Adipose tissue (tissue), 3 donors: ENCODE results near the gene ACTL8. TPM values are rescaled to one million over a fixed set of nuclear protein-coding genes. Genes with fewer than 3 reads are reported as not detected.

Experiments used
- H3K27ac ChIP-seq: one replicate; pipeline ENCODE4 v1.5.1; 2013; ENCODE audit warnings: low read depth, low read length
- whole genome bisulfite sequencing, 3 donors: extraction: QIAGEN DNeasy Blood & Tissue Kit; methylation state at CpG; one replicate each; pipeline ENCODE4 v1.1.7; 2013; 5-methylcytosine and 5-hydroxymethylcytosine counted together
- polyA plus RNA-seq, 3 donors: library from polyadenylated mRNA; stranded (reverse); fragments of 200-250 nt; gene quantifications; one replicate each; pipeline ENCODE4 v1.2.3, GENCODE V29; 2013
- donor health status: healthy with polysubstance abuse.
- donor health status: Bipolar disorder and iron deficiency.
- donor health status: healthy.

ACTL8 gene
- polyA plus RNA-seq, 3 donors, result not detected

DNA sequence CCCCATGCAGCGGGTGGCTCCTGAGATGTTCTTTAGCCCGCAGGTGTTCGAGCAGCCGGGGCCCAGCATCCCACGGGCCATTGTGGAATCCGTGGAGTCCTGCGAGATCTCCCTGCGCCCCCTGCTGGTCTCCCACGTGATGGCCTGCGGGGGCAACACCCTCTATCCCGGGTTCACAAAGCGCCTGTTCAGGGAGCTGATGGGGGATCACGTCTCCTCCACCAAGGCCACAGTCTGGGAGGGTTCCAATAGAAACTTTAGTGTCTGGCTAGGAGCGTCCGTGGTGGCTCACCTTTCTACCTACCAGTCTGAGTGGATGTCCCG is 71.0 kb downstream of the ACTL8 start:
- WGBS, 3 donors, result 23 to 33% (median 28%) methylated on average over 16 of the region's 16 CpGs
- no peak overlapping the region for H3K27ac ChIP-seq

GRCh38 chr1:17828991-17829390 is 73.9 kb downstream of the ACTL8 start:
- 27 to 44% (median 35%) methylated on average over 4 of the region's 4 CpGs for WGBS, 3 donors
- H3K27ac ChIP-seq, result no peak overlapping the region

DNA sequence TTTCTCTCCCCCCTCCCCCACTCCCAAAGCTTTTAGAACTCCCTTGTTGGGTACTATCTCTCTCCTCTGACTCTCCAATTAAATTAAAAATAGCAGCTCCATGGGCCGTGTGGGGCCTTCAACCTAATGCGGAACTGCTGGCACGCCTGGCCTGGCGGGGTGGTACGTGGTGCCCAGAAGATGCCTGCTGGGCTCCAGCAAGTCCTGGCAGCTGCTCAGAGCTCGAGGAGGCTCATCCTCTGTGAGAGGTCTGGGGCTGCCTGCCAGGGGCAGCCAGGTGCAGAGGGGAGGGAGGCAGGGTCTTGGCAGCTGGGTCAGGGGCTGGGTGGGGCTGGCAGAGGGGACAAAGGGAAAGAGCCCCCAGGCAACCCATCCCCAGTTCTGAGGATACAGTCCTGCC is 74.4 kb downstream of the ACTL8 start:
- 61 to 70% (median 63%) methylated on average over 6 of the region's 6 CpGs for WGBS, 3 donors
- H3K27ac ChIP-seq, result no peak overlapping the region

DNA sequence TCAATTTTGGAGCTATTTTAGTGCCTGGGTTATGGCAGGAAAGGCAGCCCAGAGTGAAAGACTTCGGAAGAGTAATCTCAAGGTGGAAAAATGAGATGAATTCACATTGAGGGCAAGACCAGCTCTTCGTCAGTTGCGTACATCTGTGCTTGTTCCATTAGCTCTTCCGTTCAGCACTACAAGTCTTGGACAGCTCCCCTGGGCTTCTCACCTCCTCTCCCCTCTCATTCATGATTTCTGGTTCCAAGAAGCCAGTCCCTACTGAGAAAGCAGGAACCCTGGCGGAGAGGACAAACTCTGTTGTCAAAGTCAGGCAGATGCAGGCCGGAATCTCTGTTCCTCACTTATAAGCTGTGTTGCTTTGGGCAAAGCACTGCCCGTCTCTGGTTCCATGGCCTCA is 76.5 kb downstream of the ACTL8 start:
- WGBS, 3 donors, result 37 to 39% (median 38%) methylated on average over 7 of the region's 7 CpGs
- H3K27ac ChIP-seq, result no peak overlapping the region

DNA sequence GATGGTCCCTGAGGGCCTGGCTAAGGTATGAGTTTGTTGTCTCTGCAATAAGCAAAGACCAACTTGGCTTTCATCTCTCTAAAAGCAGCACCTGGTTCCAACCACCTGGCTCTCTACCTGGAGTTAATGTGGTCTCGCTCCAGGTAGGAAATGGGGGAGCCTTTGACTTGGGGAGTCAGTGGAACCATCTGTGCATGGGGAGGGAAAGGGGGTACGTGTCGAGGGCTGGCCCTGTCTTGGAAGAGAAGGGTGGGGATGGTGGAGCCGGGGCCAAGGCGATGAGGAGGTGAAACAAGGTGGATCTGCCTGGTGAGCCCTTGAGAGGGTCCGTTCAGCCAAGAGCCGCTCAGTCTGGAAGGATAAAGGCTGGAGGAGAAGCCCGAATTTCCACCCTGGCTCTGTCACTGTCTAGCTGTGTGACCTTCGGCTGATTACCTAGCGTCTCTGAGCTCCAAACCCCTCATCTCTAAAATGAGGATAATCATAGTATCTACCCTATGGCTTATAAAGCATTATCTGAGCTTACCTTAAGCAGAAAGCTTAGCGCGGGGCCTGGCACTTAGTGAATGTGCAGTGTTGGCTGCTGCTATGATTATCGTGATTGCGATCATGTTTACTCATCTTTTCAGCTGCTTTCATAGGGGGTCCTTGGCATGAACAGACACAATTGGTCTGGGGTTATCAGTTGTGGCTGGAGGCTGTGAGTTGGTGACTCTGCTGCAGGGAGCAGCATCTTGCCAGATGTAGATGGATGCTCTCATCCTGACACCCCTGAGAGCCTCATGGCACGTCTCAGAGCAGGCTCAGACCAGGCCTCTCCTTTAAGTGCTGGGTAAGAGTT is 78.7 kb downstream of the ACTL8 start:
- 80 to 87% (median 82%) methylated on average over 15 of the region's 15 CpGs for WGBS, 3 donors
- H3K27ac ChIP-seq, result no peak overlapping the region

GRCh38 chr1:17834561-17835100 is 79.5 kb downstream of the ACTL8 start:
- H3K27ac ChIP-seq, result no peak overlapping the region
- 44 to 60% (median 56%) methylated on average over 8 of the region's 8 CpGs for WGBS, 3 donors

DNA sequence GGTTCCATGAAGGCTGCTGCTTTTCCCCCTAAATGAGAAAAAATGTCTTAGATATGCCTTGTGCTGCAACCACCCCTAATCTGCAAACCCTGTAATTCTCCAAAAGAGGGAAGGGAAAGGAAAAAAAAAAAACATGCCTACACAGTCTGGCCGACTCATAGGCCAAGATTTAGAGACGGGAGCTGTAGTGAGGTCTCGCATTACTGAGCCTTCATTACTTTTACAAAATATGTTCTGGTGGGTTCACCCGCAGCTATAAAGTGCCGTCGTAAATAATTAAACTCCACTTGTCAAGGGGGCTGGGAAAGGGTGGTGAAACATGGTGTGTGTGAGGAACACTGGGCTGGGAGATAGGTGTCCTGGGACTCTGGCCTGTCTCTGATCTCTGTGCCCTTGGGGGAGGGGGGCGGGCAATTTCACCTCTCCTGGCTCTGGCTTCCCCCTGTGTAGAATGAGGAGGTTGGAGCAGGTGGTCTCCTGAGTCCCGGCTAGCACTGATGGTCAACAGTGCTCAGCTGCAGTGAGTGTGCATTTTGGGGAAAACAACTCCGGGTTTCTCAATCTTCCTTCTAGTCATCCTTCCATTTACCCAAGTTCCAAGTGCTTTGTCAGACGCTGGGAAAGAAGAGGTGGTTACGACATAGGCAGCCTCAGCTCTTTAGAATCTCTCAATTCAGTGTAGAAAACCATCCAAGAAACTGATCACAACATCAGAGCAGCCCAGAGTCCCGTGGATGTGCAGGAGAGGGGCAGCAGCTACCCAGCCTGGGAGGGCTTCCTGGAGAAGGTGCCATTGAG is 82.3 kb downstream of the ACTL8 start:
- 56 to 65% (median 60%) methylated on average over 12 of the region's 12 CpGs for WGBS, 3 donors
- H3K27ac ChIP-seq, result no peak overlapping the region

- WGBS, 3 donors, result 76 to 81% (median 80%) methylated on average over 8 of the region's 8 CpGs
- H3K27ac ChIP-seq, result no peak overlapping the region
These were observed 84.6 kb downstream of the ACTL8 start for GRCh38 chr1:17839641-17840196.

GRCh38 chr1:17841944-17842343 is 86.8 kb downstream of the ACTL8 start:
- WGBS, 3 donors, result 54 to 87% (median 83%) methylated on average over 2 of the region's 2 CpGs

GRCh38 chr1:17842686-17843085 is 87.6 kb downstream of the ACTL8 start:
- WGBS, 3 donors, result 37 to 40% (median 38%) methylated on average over 5 of the region's 5 CpGs
- H3K27ac ChIP-seq, result no peak overlapping the region

More at GRCh38 chr1:17841944-17842343, 86.8 kb downstream of the ACTL8 start:
- H3K27ac ChIP-seq, result no peak overlapping the region

DNA sequence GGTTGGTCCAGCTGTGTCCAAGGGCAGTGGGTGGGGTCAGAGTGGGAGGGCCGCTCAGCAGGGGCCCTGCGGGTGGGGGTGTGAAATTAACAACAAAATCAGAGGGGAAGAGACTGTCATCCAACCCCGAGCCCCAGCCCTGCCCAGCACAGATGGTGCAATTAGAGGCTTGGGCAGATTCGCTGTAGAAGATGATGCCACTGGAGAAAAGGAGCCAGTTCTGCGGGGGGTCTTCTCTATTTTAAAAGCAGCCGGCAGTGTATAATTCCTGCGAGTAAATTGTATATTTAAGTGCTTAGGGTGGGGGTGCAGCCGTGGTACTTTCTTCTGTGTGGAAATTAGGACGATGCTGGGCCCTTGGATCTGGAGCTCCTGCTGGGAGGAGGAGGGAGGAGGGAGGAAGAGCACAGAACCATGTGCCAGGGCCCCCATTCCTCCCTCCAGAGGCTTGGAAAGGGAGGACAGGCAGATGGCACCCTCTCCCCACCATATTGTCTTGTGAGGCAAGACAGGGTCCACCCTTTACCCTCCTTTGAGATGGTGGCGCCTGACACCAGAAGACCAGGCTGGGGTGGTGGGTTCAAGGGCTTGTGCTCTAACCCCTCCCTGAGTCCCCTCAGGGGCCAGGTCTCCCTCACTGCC is 89.2 kb downstream of the ACTL8 start:
- 32 to 40% (median 34%) methylated on average over 10 of the region's 10 CpGs for WGBS, 3 donors
- H3K27ac ChIP-seq, result no peak overlapping the region

DNA sequence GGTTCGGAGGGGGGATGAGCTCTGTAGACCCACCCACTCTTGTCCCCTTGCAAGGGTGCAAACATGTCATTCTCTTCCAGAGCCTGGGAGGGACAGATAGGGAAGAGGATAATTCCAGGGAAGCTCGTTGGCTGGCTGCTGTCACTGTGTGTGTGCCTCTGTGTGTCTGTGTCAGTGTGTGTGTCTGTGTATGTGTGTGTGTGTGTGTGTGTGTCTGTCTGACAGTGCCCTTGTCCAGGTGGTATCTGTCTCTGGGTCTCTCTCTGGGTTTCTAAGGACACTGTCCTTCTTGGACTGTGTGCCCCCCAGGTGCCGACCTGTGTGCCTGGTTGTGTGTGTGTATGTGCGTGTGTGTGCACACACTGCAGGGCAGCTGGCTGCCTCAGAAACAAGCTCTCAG is 90.5 kb downstream of the ACTL8 start:
- no peak overlapping the region for H3K27ac ChIP-seq
- 42 to 53% (median 49%) methylated on average over 4 of the region's 4 CpGs for WGBS, 3 donors

DNA sequence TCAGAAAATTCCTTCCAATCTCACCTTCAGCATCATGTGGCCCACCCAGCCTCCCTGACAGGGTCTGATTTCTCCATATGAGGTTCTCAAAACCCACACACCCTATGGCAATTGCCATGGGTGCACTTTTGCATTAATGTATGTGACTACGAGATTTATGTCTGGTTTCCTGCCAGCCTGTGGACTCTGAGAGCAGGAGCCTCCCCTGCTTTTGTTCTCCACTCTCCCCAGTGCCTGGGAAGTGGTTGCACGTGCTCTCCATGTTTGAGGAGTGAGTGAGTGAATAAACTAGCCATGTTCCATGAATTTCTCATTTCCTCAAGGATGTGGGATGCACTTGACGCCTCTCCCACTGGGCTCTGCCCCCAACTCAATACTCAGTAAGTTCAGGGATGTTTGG is 91.2 kb downstream of the ACTL8 start:
- WGBS, 3 donors, result 25 to 28% (median 27%) methylated on average over 3 of the region's 3 CpGs
- no peak overlapping the region for H3K27ac ChIP-seq

- 66 to 68% (median 67%) methylated on average over 3 of the region's 3 CpGs for WGBS, 3 donors
- no peak overlapping the region for H3K27ac ChIP-seq
These were observed 92.0 kb downstream of the ACTL8 start for GRCh38 chr1:17847111-17847510.

- 66 to 76% (median 67%) methylated on average over 3 of the region's 3 CpGs for WGBS, 3 donors
These were observed 94.1 kb downstream of the ACTL8 start for GRCh38 chr1:17849216-17849615.

DNA sequence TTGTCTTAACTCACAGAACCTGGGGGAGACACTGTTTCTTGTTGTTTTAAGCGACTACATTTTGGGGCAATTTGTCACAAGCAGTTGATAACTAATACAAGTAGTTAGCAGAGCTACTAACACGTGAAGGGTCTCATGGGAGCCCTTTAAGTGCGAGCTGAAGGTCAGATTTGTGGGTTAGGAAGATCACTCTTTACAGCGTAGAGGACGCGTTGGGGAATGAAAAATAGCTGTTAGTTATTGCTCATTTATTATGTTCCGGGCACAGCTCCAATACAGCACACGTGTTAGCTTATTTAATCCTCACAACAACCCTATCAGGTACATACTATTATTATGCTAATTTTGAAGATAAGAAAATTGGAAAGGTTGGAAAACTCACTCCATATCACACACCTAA is 95.9 kb downstream of the ACTL8 start:
- no peak overlapping the region for H3K27ac ChIP-seq
- 48 to 65% (median 61%) methylated on average over 8 of the region's 8 CpGs for WGBS, 3 donors

More at GRCh38 chr1:17849216-17849615, 94.1 kb downstream of the ACTL8 start:
- H3K27ac ChIP-seq, result no peak overlapping the region

- 82 to 86% (median 86%) methylated on average over 5 of the region's 5 CpGs for WGBS, 3 donors
- no peak overlapping the region for H3K27ac ChIP-seq
These were observed 97.2 kb downstream of the ACTL8 start for GRCh38 chr1:17852383-17852782.

DNA sequence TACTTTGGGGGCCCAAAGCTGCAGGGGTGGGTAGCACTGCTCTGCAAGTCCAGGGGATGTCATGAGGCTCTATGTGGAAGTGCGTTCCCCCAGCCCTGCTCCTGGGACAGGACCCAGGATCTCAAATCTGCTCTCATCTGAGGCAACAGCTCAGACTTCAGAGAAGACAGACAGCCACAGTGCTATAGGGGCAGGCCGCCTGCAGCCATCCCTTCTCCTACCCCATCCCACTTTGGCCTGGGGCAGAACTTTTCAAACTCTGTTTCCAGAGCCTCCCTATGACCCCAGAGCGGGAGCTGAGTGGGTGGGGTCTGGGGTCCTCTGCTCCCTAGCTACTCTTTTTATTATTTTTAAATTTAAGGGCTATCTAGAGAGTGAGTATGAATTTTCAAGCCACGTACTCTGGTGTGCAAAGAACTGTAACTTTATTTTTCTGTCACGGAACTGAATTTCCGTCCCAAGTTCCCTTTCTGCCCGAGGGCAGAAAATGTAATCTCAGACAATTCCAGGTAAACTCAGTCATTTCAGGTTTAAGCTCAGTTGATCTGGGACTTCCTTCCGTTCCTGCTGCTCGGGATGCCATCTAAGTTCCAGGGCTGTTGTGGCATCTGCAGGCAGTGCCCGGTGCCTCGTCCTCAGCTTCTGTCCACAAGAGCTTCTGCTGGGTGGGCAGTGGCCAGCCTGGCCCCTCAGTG is 98.3 kb downstream of the ACTL8 start:
- H3K27ac ChIP-seq, result no peak overlapping the region
- WGBS, 3 donors, result 70 to 74% (median 72%) methylated on average over 11 of the region's 11 CpGs
